ENCODE measurements around the gene FBXO41.

DNA sequence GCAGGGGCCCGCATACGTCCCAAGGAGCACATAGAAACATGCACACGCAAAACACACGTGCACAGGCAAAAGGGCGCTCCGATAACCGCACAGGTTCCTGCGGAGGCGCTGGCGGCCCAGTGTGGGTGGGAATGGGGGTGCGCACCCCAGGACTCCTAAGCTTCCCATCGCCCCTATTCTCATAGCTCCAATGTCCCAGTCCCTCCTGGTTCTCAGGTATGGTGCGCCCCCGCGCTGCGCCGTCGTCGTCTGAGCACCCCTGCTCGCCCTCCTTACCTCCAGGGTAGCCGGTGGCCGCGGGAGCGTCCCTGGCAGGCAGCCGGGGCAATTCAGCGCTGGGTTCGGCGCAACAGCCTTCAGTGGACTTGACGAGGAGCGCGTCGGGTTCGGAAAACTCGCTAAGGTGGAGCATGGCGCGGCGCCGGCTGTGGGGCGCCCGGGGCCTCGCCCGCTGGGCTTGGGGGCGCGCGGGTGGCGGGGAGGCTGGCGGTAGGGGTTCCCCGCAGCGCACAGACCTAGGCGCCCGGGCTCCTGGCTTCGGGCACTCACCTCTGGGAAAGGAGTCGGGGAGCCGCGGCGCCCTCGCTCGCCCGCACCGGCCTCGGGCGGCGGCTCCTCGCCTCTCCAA lies 8.7 kb upstream of the FBXO41 start:
- TF ChIP-seq, protein P1, sequence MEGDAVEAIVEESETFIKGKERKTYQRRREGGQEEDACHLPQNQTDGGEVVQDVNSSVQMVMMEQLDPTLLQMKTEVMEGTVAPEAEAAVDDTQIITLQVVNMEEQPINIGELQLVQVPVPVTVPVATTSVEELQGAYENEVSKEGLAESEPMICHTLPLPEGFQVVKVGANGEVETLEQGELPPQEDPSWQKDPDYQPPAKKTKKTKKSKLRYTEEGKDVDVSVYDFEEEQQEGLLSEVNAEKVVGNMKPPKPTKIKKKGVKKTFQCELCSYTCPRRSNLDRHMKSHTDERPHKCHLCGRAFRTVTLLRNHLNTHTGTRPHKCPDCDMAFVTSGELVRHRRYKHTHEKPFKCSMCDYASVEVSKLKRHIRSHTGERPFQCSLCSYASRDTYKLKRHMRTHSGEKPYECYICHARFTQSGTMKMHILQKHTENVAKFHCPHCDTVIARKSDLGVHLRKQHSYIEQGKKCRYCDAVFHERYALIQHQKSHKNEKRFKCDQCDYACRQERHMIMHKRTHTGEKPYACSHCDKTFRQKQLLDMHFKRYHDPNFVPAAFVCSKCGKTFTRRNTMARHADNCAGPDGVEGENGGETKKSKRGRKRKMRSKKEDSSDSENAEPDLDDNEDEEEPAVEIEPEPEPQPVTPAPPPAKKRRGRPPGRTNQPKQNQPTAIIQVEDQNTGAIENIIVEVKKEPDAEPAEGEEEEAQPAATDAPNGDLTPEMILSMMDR (IDR thresholded peaks at IDR 0.05): no peak
- TF ChIP-seq, protein P2, sequence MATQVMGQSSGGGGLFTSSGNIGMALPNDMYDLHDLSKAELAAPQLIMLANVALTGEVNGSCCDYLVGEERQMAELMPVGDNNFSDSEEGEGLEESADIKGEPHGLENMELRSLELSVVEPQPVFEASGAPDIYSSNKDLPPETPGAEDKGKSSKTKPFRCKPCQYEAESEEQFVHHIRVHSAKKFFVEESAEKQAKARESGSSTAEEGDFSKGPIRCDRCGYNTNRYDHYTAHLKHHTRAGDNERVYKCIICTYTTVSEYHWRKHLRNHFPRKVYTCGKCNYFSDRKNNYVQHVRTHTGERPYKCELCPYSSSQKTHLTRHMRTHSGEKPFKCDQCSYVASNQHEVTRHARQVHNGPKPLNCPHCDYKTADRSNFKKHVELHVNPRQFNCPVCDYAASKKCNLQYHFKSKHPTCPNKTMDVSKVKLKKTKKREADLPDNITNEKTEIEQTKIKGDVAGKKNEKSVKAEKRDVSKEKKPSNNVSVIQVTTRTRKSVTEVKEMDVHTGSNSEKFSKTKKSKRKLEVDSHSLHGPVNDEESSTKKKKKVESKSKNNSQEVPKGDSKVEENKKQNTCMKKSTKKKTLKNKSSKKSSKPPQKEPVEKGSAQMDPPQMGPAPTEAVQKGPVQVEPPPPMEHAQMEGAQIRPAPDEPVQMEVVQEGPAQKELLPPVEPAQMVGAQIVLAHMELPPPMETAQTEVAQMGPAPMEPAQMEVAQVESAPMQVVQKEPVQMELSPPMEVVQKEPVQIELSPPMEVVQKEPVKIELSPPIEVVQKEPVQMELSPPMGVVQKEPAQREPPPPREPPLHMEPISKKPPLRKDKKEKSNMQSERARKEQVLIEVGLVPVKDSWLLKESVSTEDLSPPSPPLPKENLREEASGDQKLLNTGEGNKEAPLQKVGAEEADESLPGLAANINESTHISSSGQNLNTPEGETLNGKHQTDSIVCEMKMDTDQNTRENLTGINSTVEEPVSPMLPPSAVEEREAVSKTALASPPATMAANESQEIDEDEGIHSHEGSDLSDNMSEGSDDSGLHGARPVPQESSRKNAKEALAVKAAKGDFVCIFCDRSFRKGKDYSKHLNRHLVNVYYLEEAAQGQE (IDR thresholded peaks at IDR 0.05; ENCODE audit: insufficient read depth in 1 of 2, low read depth in 2 of 2, low read length in 1 of 2): no peak
- TF ChIP-seq POLR2AphosphoS5 (IDR thresholded peaks at IDR 0.05; ENCODE audit: low read depth, low read length) (no peak), TCF7L2 (IDR thresholded peaks at IDR 0.05; ENCODE audit: low read depth, low read length) (no peak)
